NCI-H510A treated with DMSO at 0.1 percent for 48 hours (cell line): ENCODE data around the gene NFKBIB.

Experiments
- DNase-seq: peaks from one replicate; lab custom pipeline; 2025; lab: John Stamatoyannopoulos, UW

Gene NFKBIB

GRCh38 chr19:38904581-38905539, 5.1 kb downstream of the NFKBIB start:
- no peak for DNase-seq

GRCh38 chr19:38905620-38906019, 5.9 kb downstream of the NFKBIB start:
- no peak for DNase-seq

- DNase-seq: no peak
Measured at GRCh38 chr19:38907227-38907626, 7.5 kb downstream of the NFKBIB start.

GRCh38 chr19:38907670-38908069, 7.9 kb downstream of the NFKBIB start:
- no peak for DNase-seq

GRCh38 chr19:38908911-38909310, 9.1 kb downstream of the NFKBIB start:
- DNase-seq: no peak

- DNase-seq: no peak
Measured at GRCh38 chr19:38910488-38910887, 10.7 kb downstream of the NFKBIB start.

- no peak for DNase-seq
Measured at GRCh38 chr19:38911388-38912001, 11.7 kb downstream of the NFKBIB start.

- DNase-seq: no peak
Measured at GRCh38 chr19:38912600-38913514, 13.1 kb downstream of the NFKBIB start.

- DNase-seq: no peak
Measured at GRCh38 chr19:38913958-38914357, 14.2 kb downstream of the NFKBIB start.

- no peak for DNase-seq
Measured at GRCh38 chr19:38915329-38916321, 15.9 kb downstream of the NFKBIB start.

GRCh38 chr19:38917516-38917915, 17.7 kb downstream of the NFKBIB start:
- no peak for DNase-seq

GRCh38 chr19:38917921-38918491, 18.2 kb downstream of the NFKBIB start:
- no peak for DNase-seq

- DNase-seq: no peak
Measured at GRCh38 chr19:38918526-38918925, 18.8 kb downstream of the NFKBIB start.

GRCh38 chr19:38919837-38920601, 20.2 kb downstream of the NFKBIB start:
- no peak for DNase-seq

- no peak for DNase-seq
Measured at GRCh38 chr19:38920602-38921419, 21.0 kb downstream of the NFKBIB start.

- no peak for DNase-seq
Measured at GRCh38 chr19:38921420-38922274, 21.9 kb downstream of the NFKBIB start.

GRCh38 chr19:38922482-38922881, 22.7 kb downstream of the NFKBIB start:
- DNase-seq: no peak

- no peak for DNase-seq
Measured at GRCh38 chr19:38924388-38924787, 24.6 kb downstream of the NFKBIB start.
